Raji (cell line): ENCODE data around the gene CATSPER4.

Source experiments
- POLR2A ChIP-seq: IDR thresholded peaks from 2 replicates; pipeline ENCODE4 v1.6.1; 2011; ENCODE audit warnings: low read depth, low read length, control low read depth; ENCODE audit not compliant: insufficient read depth

The CATSPER4 gene

GRCh38 chr1:26190373-26190987 is at the start of gene CATSPER4:
CATSPER4 (plus strand) TSS chr1:26190602; CDS start chr1:26190628, 26 bp downstream.
- no peak for TF ChIP-seq POLR2A

GRCh38 chr1:26142159-26142558 is 48.2 kb upstream of the CATSPER4 start:
- TF ChIP-seq POLR2A: no peak

GRCh38 chr1:26145041-26145959 is 45.1 kb upstream of the CATSPER4 start:
- no peak for TF ChIP-seq POLR2A

- no peak for TF ChIP-seq POLR2A
Observed at GRCh38 chr1:26145960-26146294, 44.5 kb upstream of the CATSPER4 start.

- TF ChIP-seq POLR2A: no peak
Observed at GRCh38 chr1:26148887-26149286, 41.5 kb upstream of the CATSPER4 start.

GRCh38 chr1:26153966-26154532 is 36.4 kb upstream of the CATSPER4 start:
- TF ChIP-seq POLR2A: no peak

GRCh38 chr1:26154750-26155149 is 35.7 kb upstream of the CATSPER4 start:
- no peak for TF ChIP-seq POLR2A

- no peak for TF ChIP-seq POLR2A
Observed at GRCh38 chr1:26155370-26156284, 34.8 kb upstream of the CATSPER4 start.

GRCh38 chr1:26156285-26157038 is 33.9 kb upstream of the CATSPER4 start:
- TF ChIP-seq POLR2A: no peak

- no peak for TF ChIP-seq POLR2A
Observed at GRCh38 chr1:26158271-26158907, 32.0 kb upstream of the CATSPER4 start.

- TF ChIP-seq POLR2A: no peak
Observed at GRCh38 chr1:26158908-26159742, 31.3 kb upstream of the CATSPER4 start, which contains the start of gene FAM110D. FAM110D (plus strand) TSS chr1:26159079; CDS start chr1:26161292, 2,213 bp downstream.

GRCh38 chr1:26159743-26160039 is 30.7 kb upstream of the CATSPER4 start:
- no peak for TF ChIP-seq POLR2A
